ENCODE measurements around the gene PXK. TPM values are rescaled to one million over a fixed set of nuclear protein-coding genes. Genes with fewer than 3 reads are reported as not detected.
A peak's percentile ranks its signal among the peaks of the same experiment; 100 is the strongest.
"Not testable (repeated sequence)": the region's sequence is repeated elsewhere in the genome, so short reads cannot be mapped to it uniquely, and the experiment has no call there.

The PXK gene
- total and polyA plus RNA-seq, 10 of the 15 experiments (the other 5 are each of a cell fraction or from before 2014, with no cell fraction given): 8.4 to 38.0 (median 27.6) TPM

DNA sequence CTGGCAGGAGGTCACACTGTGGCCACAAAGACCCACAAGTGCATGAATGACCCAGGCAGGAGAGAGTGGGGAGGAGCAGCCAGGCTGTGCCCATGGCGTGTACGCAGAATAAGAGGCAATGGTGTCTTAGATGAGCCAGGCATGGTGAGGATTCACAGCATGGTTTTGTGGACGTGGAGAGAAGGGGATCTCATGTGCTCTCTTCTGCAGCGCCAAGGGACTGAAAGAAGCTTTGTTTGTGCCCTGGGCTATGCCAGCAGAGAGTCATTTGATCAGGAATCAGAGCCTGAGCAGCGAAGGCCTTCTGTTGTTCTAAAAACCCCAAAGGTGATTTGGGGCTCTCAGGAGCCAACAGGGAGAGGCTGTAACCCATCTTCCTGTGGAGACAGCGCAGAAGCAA is 45.3 kb upstream of the PXK start (continued):
- no peak for TF ChIP-seq CUX1 (IDR thresholded peaks at IDR 0.05; ENCODE audit: insufficient replicate concordance, low read depth, low read length)

GRCh38 chr3:58288011-58288728 is 44.5 kb upstream of the PXK start:
- intact Hi-C loops (cut with micrococcal nuclease; ENCODE audit: unreplicated experiment): no loop called here
- H3K36me3 ChIP-seq (ENCODE audit: control insufficient read depth in 2 of 2, insufficient read depth in 2 of 2, low read length in 1 of 2): peaks cover 2 to 11% of the 10 kb centered on the region in 2 experiments; a peak in 2 of 4 replicates
- no peaks in the 10 kb centered on the region for H3K9me3 ChIP-seq (replicated peaks; ENCODE audit: control insufficient read depth, insufficient read depth, low read length)
- POLR2A ChIA-PET: no interaction called here
- FAIRE-seq (no peak), ATAC-seq (peak; percentile 60), DNase-seq (ENCODE audit: low read depth, low spot score) (no peak)
- no TSS peak for BruUV-seq (replicated peaks)
- no peaks in the 10 kb centered on the region for H3K4me1 ChIP-seq (ENCODE audit: control insufficient read depth, insufficient read depth, low read length)
- WGBS (ENCODE audit: insufficient coverage, insufficient replicate concordance, low lambda C conversion rate, missing lambda C conversion rate): 51% methylated on average over 4 of the region's 4 CpGs
- no peaks in the 10 kb centered on the region for H3K27me3 ChIP-seq (replicated peaks in 1 of 2; ENCODE audit: control insufficient read depth in 2 of 2, insufficient read depth in 2 of 2, low read length in 1 of 2)
- SMC1A ChIA-PET (ENCODE audit: uncharacterized antibody, unreplicated experiment): no interaction called here
- H3K4me3 ChIP-seq: no peak overlapping the region
- H2AFZ ChIP-seq (ENCODE audit: control insufficient read depth, low read depth, low read length): no peak overlapping the region
- no peak overlapping the region for H3K27ac ChIP-seq (ENCODE audit: control insufficient read depth, insufficient read depth)
- no peaks in the 10 kb centered on the region for H4K20me1 ChIP-seq (ENCODE audit: control insufficient read depth, insufficient read depth)
- H3K4me2 ChIP-seq (ENCODE audit: control insufficient read depth, insufficient read depth): no peak overlapping the region
- in situ Hi-C loops (cut with MboI): no loop called here
- CTCF ChIA-PET: interaction anchor here (0.6 to 0.9 kb wide), 2 partner anchors 12 to 103 kb away, joined by 3 read pairs; no protein-coding TSS in a partner anchor
- H3K9ac ChIP-seq (ENCODE audit: control insufficient read depth, insufficient read depth, low read length): no peak overlapping the region
- RAD21 ChIA-PET (ENCODE audit: unreplicated experiment): no interaction called here
- TF ChIP-seq NFXL1 (IDR thresholded peaks at IDR 0.05; ENCODE audit: borderline replicate concordance): no peak
- no peak for TF ChIP-seq BCL11A (IDR thresholded peaks at IDR 0.05; ENCODE audit: low read depth, low read length)
- 0 out of 6 replicates have a peak, but pooled peaks of 1 of the 3 experiments have one; percentile 25 for TF ChIP-seq CTCF (IDR thresholded peaks at IDR 0.05 in 2 of 3, conservative IDR thresholded peaks at IDR 0.05 in 1 of 3; ENCODE audit: control insufficient read depth in 2 of 3, extremely low read depth in 1 of 3, insufficient read depth in 1 of 3, low read depth in 3 of 3, low read length in 3 of 3)
- TF ChIP-seq EP300 (IDR thresholded peaks at IDR 0.05; ENCODE audit: borderline replicate concordance in 1 of 2, control insufficient read depth in 1 of 2, low read depth in 2 of 2, low read length in 2 of 2): no peak
- H3K79me2 ChIP-seq (ENCODE audit: control insufficient read depth, insufficient read depth, low read length): no peaks in the 10 kb centered on the region

DNA sequence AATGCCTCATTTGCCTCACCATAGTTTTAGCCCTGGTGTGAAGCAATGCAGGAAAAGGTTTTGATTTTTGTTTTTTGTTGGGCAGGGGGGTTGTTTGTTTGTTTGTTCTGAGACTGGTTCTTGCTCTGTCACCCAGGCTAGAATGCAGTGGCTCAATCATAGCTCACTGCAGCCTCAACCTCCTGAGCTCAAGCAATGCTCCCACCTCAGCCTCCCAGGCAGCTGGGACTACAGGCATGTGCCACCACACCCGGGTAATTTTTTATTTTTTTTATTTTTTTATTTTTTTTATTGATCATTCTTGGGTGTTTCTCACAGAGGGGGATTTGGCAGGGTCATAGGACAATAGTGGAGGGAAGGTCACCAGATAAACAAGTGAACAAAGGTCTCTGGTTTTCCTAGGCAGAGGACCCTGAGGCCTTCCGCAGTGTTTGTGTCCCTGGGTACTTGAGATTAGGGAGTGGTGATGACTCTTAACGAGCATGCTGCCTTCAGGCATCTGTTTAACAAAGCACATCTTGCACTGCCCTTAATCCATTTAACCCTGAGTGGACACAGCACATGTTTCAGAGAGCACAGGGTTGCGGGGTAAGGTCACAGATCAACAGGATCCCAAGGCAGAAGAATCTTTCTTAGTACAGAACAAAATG is 43.6 kb upstream of the PXK start:
- RAD21 ChIA-PET (ENCODE audit: unreplicated experiment); H3K4me2 ChIP-seq (ENCODE audit: control insufficient read depth, insufficient read depth); BruUV-seq (replicated peaks); FAIRE-seq; H3K9me3 ChIP-seq (replicated peaks; ENCODE audit: control insufficient read depth, insufficient read depth, low read length); H3K27me3 ChIP-seq (replicated peaks in 1 of 2; ENCODE audit: control insufficient read depth in 2 of 2, insufficient read depth in 2 of 2, low read length in 1 of 2); H3K27ac ChIP-seq (ENCODE audit: control insufficient read depth, insufficient read depth); H4K20me1 ChIP-seq (ENCODE audit: control insufficient read depth, insufficient read depth); H3K79me2 ChIP-seq (ENCODE audit: control insufficient read depth, insufficient read depth, low read length); intact Hi-C loops (cut with micrococcal nuclease; ENCODE audit: unreplicated experiment); in situ Hi-C loops (cut with MboI); ATAC-seq; DNase-seq (ENCODE audit: low read depth, low spot score); SMC1A ChIA-PET (ENCODE audit: uncharacterized antibody, unreplicated experiment); H3K4me3 ChIP-seq; H3K4me1 ChIP-seq (ENCODE audit: control insufficient read depth, insufficient read depth, low read length); H3K9ac ChIP-seq (ENCODE audit: control insufficient read depth, insufficient read depth, low read length); POLR2A ChIA-PET; H2AFZ ChIP-seq (ENCODE audit: control insufficient read depth, low read depth, low read length): not testable (repeated sequence)
- H3K36me3 ChIP-seq (ENCODE audit: control insufficient read depth in 2 of 2, insufficient read depth in 2 of 2, low read length in 1 of 2): peaks cover 2 to 12% of the 10 kb centered on the region in 2 experiments; a peak in 2 of 4 replicates
- CTCF ChIA-PET: interaction anchor here (0.6 kb wide), 1 partner anchor 104 kb away, joined by 3 read pairs; no protein-coding TSS in a partner anchor
- WGBS (ENCODE audit: insufficient coverage, insufficient replicate concordance, low lambda C conversion rate, missing lambda C conversion rate): 63% methylated on average over 2 of the region's 4 CpGs
